Measurements from ENCODE around the gene GNPDA2.
"Not testable (repeated sequence)": the region's sequence is repeated elsewhere in the genome, so short reads cannot be mapped to it uniquely, and the experiment has no call there.

The GNPDA2 gene

DNA sequence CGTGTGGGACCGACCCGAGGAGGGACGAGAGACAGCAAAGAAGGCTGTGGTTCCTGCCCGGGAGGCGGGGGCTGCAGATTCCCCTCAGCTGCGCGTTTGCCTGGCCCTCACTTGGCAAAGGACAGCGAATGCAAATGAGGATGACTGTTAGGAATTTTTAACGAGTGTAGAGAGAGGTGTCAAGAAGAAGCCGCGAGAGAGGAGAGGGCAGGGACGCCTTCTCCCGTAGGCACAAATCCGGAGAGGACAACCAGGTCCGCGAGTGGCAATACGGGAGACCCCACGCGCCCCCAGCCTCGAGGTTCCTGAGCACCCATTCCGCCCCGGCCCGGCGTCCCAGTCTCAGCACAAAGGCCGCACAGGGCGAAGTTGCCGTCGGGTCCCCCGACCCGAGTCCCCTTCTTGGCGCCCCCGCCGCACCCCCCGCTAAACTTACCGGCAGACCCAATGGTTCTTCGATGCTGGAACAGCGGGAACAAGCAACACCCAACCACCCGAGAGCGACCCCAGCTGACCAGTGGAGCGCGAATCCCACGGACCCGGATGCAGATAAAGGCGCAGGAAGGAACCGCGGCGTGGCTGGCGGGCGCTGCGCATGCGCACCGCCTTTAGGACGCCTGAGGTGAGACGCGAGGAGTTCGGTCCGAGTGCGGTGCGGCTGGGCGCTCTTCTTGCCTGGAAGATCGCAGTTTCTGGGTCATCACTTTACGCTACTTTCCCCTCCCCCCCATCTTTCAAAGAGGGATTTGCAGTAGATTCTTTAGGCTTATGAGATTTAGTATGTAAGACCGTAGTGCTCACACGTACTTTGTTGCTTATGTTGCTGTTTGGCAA, at the start of gene GNPDA2:
TSS of gene GNPDA2 (minus strand) at position 519 of the 834 bp plus-strand sequence. CDS start 4,349 bp downstream, outside the sequence.
- in situ Hi-C loops (cut with MboI; ENCODE audit: low sequenced_read_pairs): no loop called here

DNA sequence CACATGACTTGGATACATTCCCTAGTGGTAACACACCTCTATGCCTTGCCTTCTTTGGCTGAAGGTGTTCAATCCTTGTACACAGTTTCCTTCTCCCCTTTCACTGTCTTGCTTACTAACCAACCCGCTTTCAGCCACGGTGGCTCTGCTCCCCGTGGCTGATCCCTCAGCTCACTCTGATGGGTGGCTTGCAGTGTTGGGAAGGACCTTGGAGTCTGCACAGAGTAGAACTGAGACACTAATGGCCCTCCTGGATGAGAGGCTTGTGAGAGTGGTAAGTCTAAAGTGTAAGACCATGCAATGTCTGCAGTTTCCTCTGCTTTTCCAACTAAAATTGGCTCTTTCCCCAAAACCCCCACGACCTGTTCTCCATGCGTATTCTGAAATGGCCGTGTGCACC, 46.0 kb upstream of the GNPDA2 start:
- in situ Hi-C loops (cut with MboI; ENCODE audit: low sequenced_read_pairs): no loop called here

DNA sequence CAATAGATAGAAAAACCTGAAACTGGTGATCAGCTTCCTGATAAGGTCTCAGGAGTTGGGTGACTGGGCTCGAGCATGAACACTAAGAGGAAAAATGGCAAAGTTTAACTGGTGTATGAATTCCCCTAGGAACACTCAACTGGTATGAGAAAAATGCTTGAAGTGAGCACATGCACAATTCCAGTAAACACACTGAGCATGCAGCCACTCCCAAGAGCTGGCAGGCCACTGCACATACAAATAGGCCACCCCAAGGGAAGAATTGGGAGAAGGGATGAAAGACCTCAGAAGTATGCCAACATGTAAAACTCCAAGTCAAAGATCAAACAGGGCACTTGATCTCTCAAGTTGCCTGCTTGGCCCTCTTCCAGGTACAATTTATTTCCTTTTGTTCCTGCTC, 45.4 kb upstream of the GNPDA2 start:
- in situ Hi-C loops (cut with MboI; ENCODE audit: low sequenced_read_pairs): no loop called here

- in situ Hi-C loops (cut with MboI; ENCODE audit: low sequenced_read_pairs): no loop called here
These were observed 40.1 kb upstream of the GNPDA2 start for GRCh38 chr4:44766453-44766852.

- in situ Hi-C loops (cut with MboI; ENCODE audit: low sequenced_read_pairs): no loop called here
These were observed 38.8 kb upstream of the GNPDA2 start for GRCh38 chr4:44765116-44765515.

DNA sequence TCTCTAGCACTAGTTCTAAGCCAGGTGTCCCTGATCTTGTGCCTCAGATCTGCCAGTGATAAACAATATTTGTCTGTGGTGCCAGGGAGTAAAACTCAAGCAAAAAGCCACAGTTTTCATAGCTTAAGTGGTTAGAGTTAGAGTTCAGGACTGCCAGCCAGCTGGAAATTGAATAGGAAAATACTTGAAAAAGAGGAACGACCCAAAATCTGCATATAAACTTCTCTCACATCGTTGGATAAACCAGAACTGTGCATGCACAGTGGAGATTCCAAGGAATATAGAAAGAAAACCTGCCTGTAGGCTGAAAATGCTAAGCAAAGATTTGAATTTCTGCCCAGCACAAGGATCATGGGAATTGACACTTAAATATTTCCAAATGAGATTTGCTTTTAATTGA, 35.0 kb upstream of the GNPDA2 start:
- in situ Hi-C loops (cut with MboI; ENCODE audit: low sequenced_read_pairs): no loop called here

GRCh38 chr4:44760142-44760898, 34.0 kb upstream of the GNPDA2 start:
- in situ Hi-C loops (cut with MboI; ENCODE audit: low sequenced_read_pairs): no loop called here

GRCh38 chr4:44756559-44756958, 30.2 kb upstream of the GNPDA2 start:
- in situ Hi-C loops (cut with MboI; ENCODE audit: low sequenced_read_pairs): no loop called here

DNA sequence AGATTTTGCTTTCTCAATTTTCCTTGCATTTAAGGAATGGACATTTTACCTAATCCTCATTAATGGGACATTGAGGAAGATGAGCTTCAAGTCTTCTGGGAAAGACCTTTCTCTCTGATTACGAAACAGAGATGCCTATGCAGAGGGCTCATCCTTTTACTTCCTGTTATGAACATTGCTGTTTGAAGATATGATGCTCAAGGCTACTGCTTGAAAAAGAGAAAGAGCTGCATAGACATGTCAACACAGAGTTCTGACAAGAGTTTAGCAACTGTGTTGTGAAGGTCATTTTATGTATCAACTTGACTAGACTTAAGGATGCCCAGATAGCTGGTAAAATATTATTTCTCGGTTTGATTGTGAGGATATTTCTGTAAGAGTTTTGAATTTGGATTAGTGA, 13.8 kb upstream of the GNPDA2 start:
- in situ Hi-C loops (cut with MboI; ENCODE audit: low sequenced_read_pairs): no loop called here

GRCh38 chr4:44738615-44739014, 12.3 kb upstream of the GNPDA2 start:
- in situ Hi-C loops (cut with MboI; ENCODE audit: low sequenced_read_pairs): no loop called here

- in situ Hi-C loops (cut with MboI; ENCODE audit: low sequenced_read_pairs): no loop called here
These were observed 10.5 kb upstream of the GNPDA2 start for GRCh38 chr4:44736900-44737299.

- in situ Hi-C loops (cut with MboI; ENCODE audit: low sequenced_read_pairs): not testable (repeated sequence)
These were observed 2.3 kb upstream of the GNPDA2 start for GRCh38 chr4:44728694-44729093.

GRCh38 chr4:44727471-44727870, 1.1 kb upstream of the GNPDA2 start:
- in situ Hi-C loops (cut with MboI; ENCODE audit: low sequenced_read_pairs): no loop called here

- in situ Hi-C loops (cut with MboI; ENCODE audit: low sequenced_read_pairs): no loop called here
These were observed 674 bp downstream of the GNPDA2 start for GRCh38 chr4:44725726-44726037.

DNA sequence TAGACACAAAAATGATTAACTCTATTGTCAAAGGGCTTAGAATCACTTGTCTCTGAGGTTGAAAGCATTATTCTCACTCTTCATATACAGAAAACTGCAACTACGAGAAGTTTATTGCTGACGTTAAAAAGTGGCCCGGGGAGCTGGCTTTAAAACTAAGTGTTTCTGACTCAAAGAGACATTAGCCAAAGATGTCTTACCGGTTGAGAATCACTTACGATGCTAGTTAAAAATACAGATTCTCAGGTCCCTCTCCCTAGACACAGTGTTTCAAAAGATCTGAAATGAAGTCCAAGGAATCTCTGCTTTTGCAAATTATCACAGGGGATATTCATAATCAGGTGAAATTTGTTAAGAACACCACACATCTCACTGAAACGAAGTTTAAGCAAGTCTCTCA, 1.2 kb downstream of the GNPDA2 start:
- in situ Hi-C loops (cut with MboI; ENCODE audit: low sequenced_read_pairs): no loop called here

- in situ Hi-C loops (cut with MboI; ENCODE audit: low sequenced_read_pairs): no loop called here
These were observed 4.4 kb downstream of the GNPDA2 start for GRCh38 chr4:44722001-44722400.

DNA sequence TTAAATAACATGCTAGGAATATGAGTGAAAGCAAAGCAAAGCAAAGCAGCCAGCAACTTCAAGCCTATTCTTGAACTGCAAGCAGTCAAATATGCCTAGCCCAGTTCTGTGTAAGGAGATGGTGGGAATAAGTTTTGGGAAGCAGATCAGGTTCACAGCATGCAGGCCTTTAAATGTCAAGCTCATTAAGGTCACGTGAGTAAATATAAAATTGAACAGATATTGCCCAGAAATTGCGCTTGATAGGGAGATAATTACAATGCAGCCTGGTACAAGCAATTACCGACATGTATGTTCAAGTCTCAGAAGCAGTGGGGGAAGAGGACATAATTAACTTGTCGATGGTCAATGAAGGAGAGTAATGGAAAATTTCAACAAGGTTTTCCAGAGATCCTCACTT, 6.0 kb downstream of the GNPDA2 start:
- in situ Hi-C loops (cut with MboI; ENCODE audit: low sequenced_read_pairs): no loop called here

- in situ Hi-C loops (cut with MboI; ENCODE audit: low sequenced_read_pairs): no loop called here
These were observed 9.8 kb downstream of the GNPDA2 start for GRCh38 chr4:44716597-44716996.

GRCh38 chr4:44713125-44713524, 13.2 kb downstream of the GNPDA2 start:
- in situ Hi-C loops (cut with MboI; ENCODE audit: low sequenced_read_pairs): no loop called here

GRCh38 chr4:44704673-44705072, 21.7 kb downstream of the GNPDA2 start:
- in situ Hi-C loops (cut with MboI; ENCODE audit: low sequenced_read_pairs): no loop called here

DNA sequence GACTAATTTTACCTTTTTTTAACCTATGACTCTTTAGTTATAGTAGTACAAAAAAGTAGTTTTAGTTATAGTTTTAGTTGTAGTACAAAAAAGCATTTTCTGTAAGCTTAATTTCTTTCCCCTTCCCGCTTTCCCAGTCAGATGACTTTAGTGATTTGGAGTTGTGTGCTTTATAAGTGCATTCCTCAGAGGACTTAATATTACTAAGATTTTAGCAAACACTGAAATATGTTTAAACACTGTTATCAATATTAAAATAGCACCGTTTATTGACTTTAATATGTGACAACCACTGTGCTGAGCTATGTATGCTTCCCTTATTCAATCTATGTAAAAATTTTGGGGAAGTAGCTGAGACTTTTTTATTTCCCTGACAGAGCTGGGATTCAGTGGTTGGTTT, 25.3 kb downstream of the GNPDA2 start:
- in situ Hi-C loops (cut with MboI; ENCODE audit: low sequenced_read_pairs): no loop called here

DNA sequence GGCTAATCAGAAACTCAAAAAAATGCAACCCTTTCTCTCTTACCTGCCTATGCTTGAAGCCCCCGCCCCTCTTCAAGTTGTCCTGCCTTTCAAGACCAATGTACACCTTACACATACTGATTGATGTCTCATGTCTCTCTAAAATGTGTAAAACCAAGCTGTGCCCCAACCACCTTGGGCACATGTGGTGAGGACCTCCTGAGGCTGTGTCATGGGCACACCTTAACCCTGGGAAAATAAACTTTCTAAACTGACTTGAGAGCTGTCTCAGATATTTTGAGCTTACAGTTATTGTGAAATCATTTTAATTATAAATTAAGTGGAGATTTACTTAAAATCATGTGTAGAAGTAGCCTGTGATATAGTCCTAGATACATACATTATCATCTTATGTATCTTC, 25.9 kb downstream of the GNPDA2 start:
- in situ Hi-C loops (cut with MboI; ENCODE audit: low sequenced_read_pairs): no loop called here
